SK-N-SH treated with all-trans-retinoic acid at 6 μM for 48 hours (cell line): ENCODE data around the gene RETSAT.

Experiments
- ESRRG ChIP-seq: fragments of 250-450 bp; sonication (Bioruptor Pico); IDR thresholded peaks from 2 replicates; pipeline ENCODE4 v1.6.1; 2021; ENCODE audit warnings: mild to moderate bottlenecking
- PATZ1 ChIP-seq: fragments of 250-450 bp; sonication (Bioruptor Pico); IDR thresholded peaks from 2 replicates; pipeline ENCODE4 v1.8.0; 2020; ENCODE audit warnings: mild to moderate bottlenecking, moderate library complexity, borderline replicate concordance
- RARB ChIP-seq: fragments of 250-450 bp; sonication (Bioruptor Pico); IDR thresholded peaks from 2 replicates; pipeline ENCODE4 v1.8.0; 2021; ENCODE audit warnings: mild to moderate bottlenecking, moderate library complexity
- SNAI2 ChIP-seq: fragments of 250-450 bp; sonication (Bioruptor Pico); IDR thresholded peaks from 2 replicates; pipeline ENCODE4 v1.5.0; 2020; ENCODE audit warnings: mild to moderate bottlenecking, moderate library complexity
- TOX ChIP-seq: fragments of 250-450 bp; sonication (Bioruptor Pico); IDR thresholded peaks from 2 replicates; pipeline ENCODE4 v1.8.0; 2021; ENCODE audit warnings: mild to moderate bottlenecking, moderate library complexity, borderline replicate concordance
- ZC3H10 ChIP-seq: fragments of 250-450 bp; sonication (Bioruptor Pico); IDR thresholded peaks from 2 replicates; pipeline ENCODE4 v1.5.1; 2021; ENCODE audit warnings: mild to moderate bottlenecking, moderate library complexity
- ZFP3 ChIP-seq: fragments of 250-450 bp; sonication (Bioruptor Pico); IDR thresholded peaks from 2 replicates; pipeline ENCODE4 v1.5.0; 2020; ENCODE audit warnings: mild to moderate bottlenecking, moderate library complexity
- ZNF70 ChIP-seq: fragments of 450-650 bp; formaldehyde crosslinking; IDR thresholded peaks from 2 replicates; pipeline ENCODE4 v1.5.0; 2020; ENCODE audit warnings: mild to moderate bottlenecking, moderate library complexity
- TF ChIP-seq, protein P1 (sequence below): fragments of 250-450 bp; sonication (Bioruptor Pico); IDR thresholded peaks from 2 replicates; pipeline ENCODE4 v1.5.0; 2020; ENCODE audit warnings: mild to moderate bottlenecking, moderate library complexity

- TF ChIP-seq TOX = no peak
- no peak for TF ChIP-seq ESRRG
- no peak for TF ChIP-seq ZFP3
- TF ChIP-seq ZC3H10 (CRISPR knock-in tag) = no peak
- no peak for TF ChIP-seq SNAI2 (CRISPR knock-in tag)
- no peak for TF ChIP-seq PATZ1 (CRISPR knock-in tag)
- TF ChIP-seq ZNF70 = no peak
- TF ChIP-seq, protein P1, sequence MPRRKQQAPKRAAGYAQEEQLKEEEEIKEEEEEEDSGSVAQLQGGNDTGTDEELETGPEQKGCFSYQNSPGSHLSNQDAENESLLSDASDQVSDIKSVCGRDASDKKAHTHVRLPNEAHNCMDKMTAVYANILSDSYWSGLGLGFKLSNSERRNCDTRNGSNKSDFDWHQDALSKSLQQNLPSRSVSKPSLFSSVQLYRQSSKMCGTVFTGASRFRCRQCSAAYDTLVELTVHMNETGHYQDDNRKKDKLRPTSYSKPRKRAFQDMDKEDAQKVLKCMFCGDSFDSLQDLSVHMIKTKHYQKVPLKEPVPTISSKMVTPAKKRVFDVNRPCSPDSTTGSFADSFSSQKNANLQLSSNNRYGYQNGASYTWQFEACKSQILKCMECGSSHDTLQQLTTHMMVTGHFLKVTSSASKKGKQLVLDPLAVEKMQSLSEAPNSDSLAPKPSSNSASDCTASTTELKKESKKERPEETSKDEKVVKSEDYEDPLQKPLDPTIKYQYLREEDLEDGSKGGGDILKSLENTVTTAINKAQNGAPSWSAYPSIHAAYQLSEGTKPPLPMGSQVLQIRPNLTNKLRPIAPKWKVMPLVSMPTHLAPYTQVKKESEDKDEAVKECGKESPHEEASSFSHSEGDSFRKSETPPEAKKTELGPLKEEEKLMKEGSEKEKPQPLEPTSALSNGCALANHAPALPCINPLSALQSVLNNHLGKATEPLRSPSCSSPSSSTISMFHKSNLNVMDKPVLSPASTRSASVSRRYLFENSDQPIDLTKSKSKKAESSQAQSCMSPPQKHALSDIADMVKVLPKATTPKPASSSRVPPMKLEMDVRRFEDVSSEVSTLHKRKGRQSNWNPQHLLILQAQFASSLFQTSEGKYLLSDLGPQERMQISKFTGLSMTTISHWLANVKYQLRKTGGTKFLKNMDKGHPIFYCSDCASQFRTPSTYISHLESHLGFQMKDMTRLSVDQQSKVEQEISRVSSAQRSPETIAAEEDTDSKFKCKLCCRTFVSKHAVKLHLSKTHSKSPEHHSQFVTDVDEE (CRISPR knock-in tag) = no peak
- TF ChIP-seq RARB = no peak
These were observed 46.1 kb downstream of the RETSAT start for GRCh38 chr2:85308201-85308600.
